ENCODE results near the gene SARDH. TPM values are rescaled to one million over a fixed set of nuclear protein-coding genes. Genes with fewer than 3 reads are reported as not detected.

Gene SARDH
- total RNA-seq, 2 donors from 2014 or later = 8.4 to 11.2 TPM

DNA sequence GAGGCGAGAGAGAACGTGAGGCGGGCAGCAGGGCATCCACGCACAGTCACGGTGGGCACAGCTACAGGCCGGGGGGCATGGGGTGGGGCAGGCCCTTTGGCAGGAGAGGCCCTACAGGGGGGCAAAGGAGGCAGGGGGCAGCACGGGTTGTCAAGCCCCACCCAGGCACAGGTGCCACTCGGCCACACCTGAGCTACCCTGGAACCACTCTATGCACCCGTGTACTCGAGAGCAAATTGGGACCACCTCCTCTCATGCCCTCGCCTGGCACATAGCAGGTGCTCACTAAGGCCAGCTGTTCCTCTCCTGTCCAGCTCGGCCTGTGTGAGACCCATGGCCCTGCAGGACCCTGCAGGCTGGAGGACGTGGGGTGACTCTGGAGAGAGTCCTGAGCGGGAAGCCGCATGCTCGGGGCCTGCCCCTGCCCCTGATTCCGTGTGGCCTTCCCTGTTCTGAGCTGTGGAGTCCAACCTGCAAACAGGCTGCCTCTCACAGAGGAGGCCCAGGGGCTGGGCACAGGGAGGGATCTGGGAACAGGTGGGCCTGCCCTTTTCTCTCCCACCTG is 31.4 kb upstream of the SARDH start:
- H3K9ac ChIP-seq (ENCODE audit: extremely low read depth, low read length, poor library complexity, severe bottlenecking) = no peak overlapping the region
- no peak overlapping the region for H3K4me3 ChIP-seq (ENCODE audit: low read length)
- DNase-seq = peak; percentile 43
- no peaks in the 10 kb centered on the region for H3K27me3 ChIP-seq (ENCODE audit: control insufficient read depth, insufficient read depth, low read length, poor library complexity, severe bottlenecking)
- WGBS, 2 experiments (ENCODE audit: insufficient coverage in 1 of 2, insufficient read length in 1 of 2) = 96% methylated on average over 10 to 17 of the region's 17 CpGs
- H3K36me3 Mint-ChIP-seq (ENCODE audit: low read depth) = peaks cover 56% of the 10 kb centered on the region
- H3K4me1 ChIP-seq (ENCODE audit: control insufficient read depth, insufficient read depth, low read length) = no peaks in the 10 kb centered on the region
- H3K27ac Mint-ChIP-seq = no peak overlapping the region
- no peaks in the 10 kb centered on the region for H3K27me3 Mint-ChIP-seq (ENCODE audit: insufficient read depth)
- H3K27ac ChIP-seq (ENCODE audit: low read depth, low read length) = no peak overlapping the region
- H3K36me3 ChIP-seq (ENCODE audit: control insufficient read depth, insufficient read depth, low read length) = peaks cover 50% of the 10 kb centered on the region
- H3K4me3 Mint-ChIP-seq = no peak overlapping the region
- TF ChIP-seq, protein P1, sequence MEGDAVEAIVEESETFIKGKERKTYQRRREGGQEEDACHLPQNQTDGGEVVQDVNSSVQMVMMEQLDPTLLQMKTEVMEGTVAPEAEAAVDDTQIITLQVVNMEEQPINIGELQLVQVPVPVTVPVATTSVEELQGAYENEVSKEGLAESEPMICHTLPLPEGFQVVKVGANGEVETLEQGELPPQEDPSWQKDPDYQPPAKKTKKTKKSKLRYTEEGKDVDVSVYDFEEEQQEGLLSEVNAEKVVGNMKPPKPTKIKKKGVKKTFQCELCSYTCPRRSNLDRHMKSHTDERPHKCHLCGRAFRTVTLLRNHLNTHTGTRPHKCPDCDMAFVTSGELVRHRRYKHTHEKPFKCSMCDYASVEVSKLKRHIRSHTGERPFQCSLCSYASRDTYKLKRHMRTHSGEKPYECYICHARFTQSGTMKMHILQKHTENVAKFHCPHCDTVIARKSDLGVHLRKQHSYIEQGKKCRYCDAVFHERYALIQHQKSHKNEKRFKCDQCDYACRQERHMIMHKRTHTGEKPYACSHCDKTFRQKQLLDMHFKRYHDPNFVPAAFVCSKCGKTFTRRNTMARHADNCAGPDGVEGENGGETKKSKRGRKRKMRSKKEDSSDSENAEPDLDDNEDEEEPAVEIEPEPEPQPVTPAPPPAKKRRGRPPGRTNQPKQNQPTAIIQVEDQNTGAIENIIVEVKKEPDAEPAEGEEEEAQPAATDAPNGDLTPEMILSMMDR (conservative IDR thresholded peaks at IDR 0.05) = no peak
- peaks cover 22% of the 10 kb centered on the region for H3K9me3 Mint-ChIP-seq
- H3K4me1 Mint-ChIP-seq = no peaks in the 10 kb centered on the region
- peaks cover 27% of the 10 kb centered on the region for H3K9me3 ChIP-seq (ENCODE audit: control insufficient read depth, low read length)

DNA sequence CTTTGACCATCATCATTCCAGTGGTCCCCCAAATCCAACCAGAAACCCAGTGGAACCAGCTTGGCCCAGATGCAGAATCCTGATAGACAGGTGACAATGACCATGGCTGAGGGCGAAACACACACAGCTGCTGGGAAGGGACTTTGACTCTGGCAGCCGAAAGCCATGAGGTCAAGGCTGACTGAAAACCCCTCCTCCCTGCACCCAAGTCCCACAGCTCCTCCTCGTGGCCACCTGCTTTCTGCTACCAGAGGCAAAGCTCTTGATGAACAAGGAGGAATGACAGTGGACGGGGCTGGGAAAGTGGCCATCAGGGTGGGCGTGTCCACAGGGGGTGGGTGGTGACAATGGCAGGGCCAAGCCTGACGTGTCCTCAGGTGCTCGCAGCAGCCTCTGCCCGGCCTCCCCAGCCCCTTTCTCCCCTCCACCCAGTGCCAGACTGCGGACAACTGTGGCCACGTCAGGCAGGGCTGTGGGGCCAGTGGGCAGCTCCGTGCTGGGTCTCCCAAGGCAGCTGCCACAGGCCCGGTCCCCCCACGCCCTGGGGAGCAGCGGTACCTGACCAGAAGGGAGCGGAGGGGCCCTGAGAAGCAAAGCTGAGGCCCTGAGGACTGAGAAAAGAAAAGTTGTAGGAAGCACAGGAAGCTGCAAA is 30.8 kb upstream of the SARDH start:
- Mint-ChIP-seq H3K36me3 (ENCODE audit: low read depth) (peaks cover 53% of the 10 kb centered on the region), H3K9me3 (peaks cover 22% of the 10 kb centered on the region), H3K27ac (no peak overlapping the region), H3K4me1 (no peaks in the 10 kb centered on the region), H3K4me3 (no peak overlapping the region), H3K27me3 (ENCODE audit: insufficient read depth) (no peaks in the 10 kb centered on the region)
- H3K36me3 ChIP-seq (ENCODE audit: control insufficient read depth, insufficient read depth, low read length) = peaks cover 48% of the 10 kb centered on the region
- H3K27me3 ChIP-seq (ENCODE audit: control insufficient read depth, insufficient read depth, low read length, poor library complexity, severe bottlenecking) = no peaks in the 10 kb centered on the region
- peaks cover 23% of the 10 kb centered on the region for H3K9me3 ChIP-seq (ENCODE audit: control insufficient read depth, low read length)
- H3K9ac ChIP-seq (ENCODE audit: extremely low read depth, low read length, poor library complexity, severe bottlenecking) = no peak overlapping the region
- WGBS, 2 experiments (ENCODE audit: insufficient coverage in 1 of 2, insufficient read length in 1 of 2) = 83 to 91% methylated on average over 1 to 15 of the region's 15 CpGs
- H3K4me3 ChIP-seq (ENCODE audit: low read length) = no peak overlapping the region
- TF ChIP-seq, protein P1 (conservative IDR thresholded peaks at IDR 0.05) = peak; percentile 60
- DNase-seq = peak; percentile 92
- no peak overlapping the region for H3K27ac ChIP-seq (ENCODE audit: low read depth, low read length)
- no peaks in the 10 kb centered on the region for H3K4me1 ChIP-seq (ENCODE audit: control insufficient read depth, insufficient read depth, low read length)

DNA sequence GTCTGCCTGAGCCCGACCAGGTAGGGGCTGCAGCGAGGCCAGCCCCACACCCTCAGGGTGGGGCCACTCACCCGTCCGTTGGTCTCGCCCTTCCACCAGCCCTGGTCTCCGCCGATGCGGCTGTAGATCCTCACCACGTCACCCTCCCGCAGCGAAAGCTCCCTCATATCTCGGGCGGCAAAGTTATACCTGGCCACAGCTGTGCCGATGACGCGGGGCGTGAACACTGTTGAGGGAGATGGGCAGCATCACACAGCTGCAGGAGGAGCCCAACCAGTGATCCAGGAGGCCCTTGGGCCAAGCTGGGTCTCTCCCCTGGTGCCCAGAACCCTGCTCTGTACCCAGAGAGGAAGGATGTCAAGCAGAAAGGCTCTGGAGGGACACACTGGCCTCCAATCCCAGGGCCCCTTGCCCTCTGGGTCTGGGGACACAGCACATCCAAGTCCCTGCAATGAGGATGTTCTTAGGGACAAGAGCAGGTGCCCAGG is 30.3 kb upstream of the SARDH start:
- Histone ChIP-seq H3K4me3 (ENCODE audit: low read length) (no peak overlapping the region), H3K36me3 (ENCODE audit: control insufficient read depth, insufficient read depth, low read length) (peaks cover 43% of the 10 kb centered on the region), H3K27ac (ENCODE audit: low read depth, low read length) (no peak overlapping the region), H3K9me3 (ENCODE audit: control insufficient read depth, low read length) (peaks cover 20% of the 10 kb centered on the region), H3K27me3 (ENCODE audit: control insufficient read depth, insufficient read depth, low read length, poor library complexity, severe bottlenecking) (no peaks in the 10 kb centered on the region), H3K4me1 (ENCODE audit: control insufficient read depth, insufficient read depth, low read length) (no peaks in the 10 kb centered on the region), H3K9ac (ENCODE audit: extremely low read depth, low read length, poor library complexity, severe bottlenecking) (no peak overlapping the region)
- peaks cover 57% of the 10 kb centered on the region for H3K36me3 Mint-ChIP-seq (ENCODE audit: low read depth)
- 96 to 100% methylated on average over 10 to 17 of the region's 17 CpGs for WGBS, 2 experiments (ENCODE audit: insufficient coverage in 1 of 2, insufficient read length in 1 of 2)
- H3K27ac Mint-ChIP-seq = no peak overlapping the region
- no peaks in the 10 kb centered on the region for H3K27me3 Mint-ChIP-seq (ENCODE audit: insufficient read depth)
- TF ChIP-seq, protein P1 (conservative IDR thresholded peaks at IDR 0.05) = no peak
- no peak overlapping the region for H3K4me3 Mint-ChIP-seq
- H3K4me1 Mint-ChIP-seq = no peaks in the 10 kb centered on the region
- DNase-seq = peak; percentile 35
- H3K9me3 Mint-ChIP-seq = peaks cover 22% of the 10 kb centered on the region

Measured in endodermal cell (in vitro differentiated cells).